Muscle layer of duodenum (tissue), 2 donors: ENCODE results near the gene TMEM191B.
"Not testable (repeated sequence)": the region's sequence is repeated elsewhere in the genome, so short reads cannot be mapped to it uniquely, and the experiment has no call there.

ENCODE experiments used
- H3K27ac ChIP-seq: one replicate; pipeline ENCODE4 v1.7.0; 2013; ENCODE audit warnings: mild to moderate bottlenecking, low read length
- H3K27me3 ChIP-seq: one replicate; pipeline ENCODE4 v1.7.0; 2013; ENCODE audit warnings: low read depth, mild to moderate bottlenecking, control low read depth, low read length
- H3K36me3 ChIP-seq, 2 donors: one replicate each; pipeline ENCODE4 v1.7.0; 2013; ENCODE audit warnings: low read length in 2 of 2, control low read depth in 1 of 2, mild to moderate bottlenecking in 1 of 2; ENCODE audit not compliant: insufficient read depth in 2 of 2, control insufficient read depth in 1 of 2
- H3K4me1 ChIP-seq, 2 donors: one replicate each; pipeline ENCODE4 v1.7.0; 2013; ENCODE audit warnings: low read length in 2 of 2, mild to moderate bottlenecking in 2 of 2, control low read depth in 1 of 2, moderate library complexity in 1 of 2; ENCODE audit not compliant: insufficient read depth in 2 of 2, control insufficient read depth in 1 of 2
- H3K4me3 ChIP-seq, 2 donors: one replicate each; pipeline ENCODE4 v1.7.0; 2013; ENCODE audit warnings: low read length in 2 of 2, low read depth in 1 of 2, mild to moderate bottlenecking in 1 of 2
- H3K9me3 ChIP-seq, 2 donors: one replicate each; pipeline ENCODE4 v1.7.0; 2013; ENCODE audit warnings: low read length in 2 of 2, control low read depth in 1 of 2, mild to moderate bottlenecking in 1 of 2; ENCODE audit not compliant: control insufficient read depth in 1 of 2
- donor health status: healthy.

TMEM191B gene

DNA sequence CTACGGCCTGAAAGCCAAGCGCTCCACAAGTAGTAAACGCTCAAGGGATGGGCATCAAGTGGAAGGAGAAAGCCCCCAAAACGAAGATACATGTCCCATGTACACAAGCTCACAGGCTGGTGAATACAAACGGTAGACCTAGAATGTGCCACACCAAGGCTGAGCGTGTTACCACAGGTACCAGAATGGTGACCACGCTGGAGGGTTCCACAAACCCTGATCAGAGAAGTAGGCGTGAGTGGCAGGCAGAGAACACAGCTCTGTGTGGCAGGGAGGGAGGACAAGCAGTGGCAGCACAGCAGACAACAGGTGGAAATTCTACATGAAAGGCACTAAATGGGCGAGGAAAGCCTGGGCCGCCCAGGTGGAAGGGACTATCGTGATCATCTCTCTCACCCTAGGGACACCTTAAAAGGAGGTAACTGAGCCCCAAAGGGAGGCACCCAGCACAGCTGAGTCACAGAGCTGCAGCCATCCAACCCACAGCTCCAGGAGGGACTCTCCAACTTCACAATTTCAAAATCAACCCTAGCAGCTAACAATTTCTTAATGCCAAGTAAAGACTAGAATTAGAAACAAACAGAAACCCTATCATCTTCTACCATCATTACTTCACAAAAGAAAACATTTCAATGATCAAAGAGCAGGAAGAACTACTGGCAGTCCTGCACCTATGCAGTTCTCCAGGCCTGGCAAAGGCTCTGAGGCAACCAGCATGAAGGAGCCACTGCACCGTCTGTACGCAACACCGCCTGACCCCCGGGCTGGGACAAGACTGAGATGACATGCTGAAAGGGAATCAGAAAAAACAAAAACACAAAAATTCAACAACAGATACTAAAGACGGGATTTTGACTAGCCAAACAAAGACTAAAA, 32.7 kb downstream of the TMEM191B start:
- not testable (repeated sequence) for H3K4me1 ChIP-seq, H3K4me3 ChIP-seq, H3K27ac ChIP-seq, H3K36me3 ChIP-seq, H3K27me3 ChIP-seq, H3K9me3 ChIP-seq

DNA sequence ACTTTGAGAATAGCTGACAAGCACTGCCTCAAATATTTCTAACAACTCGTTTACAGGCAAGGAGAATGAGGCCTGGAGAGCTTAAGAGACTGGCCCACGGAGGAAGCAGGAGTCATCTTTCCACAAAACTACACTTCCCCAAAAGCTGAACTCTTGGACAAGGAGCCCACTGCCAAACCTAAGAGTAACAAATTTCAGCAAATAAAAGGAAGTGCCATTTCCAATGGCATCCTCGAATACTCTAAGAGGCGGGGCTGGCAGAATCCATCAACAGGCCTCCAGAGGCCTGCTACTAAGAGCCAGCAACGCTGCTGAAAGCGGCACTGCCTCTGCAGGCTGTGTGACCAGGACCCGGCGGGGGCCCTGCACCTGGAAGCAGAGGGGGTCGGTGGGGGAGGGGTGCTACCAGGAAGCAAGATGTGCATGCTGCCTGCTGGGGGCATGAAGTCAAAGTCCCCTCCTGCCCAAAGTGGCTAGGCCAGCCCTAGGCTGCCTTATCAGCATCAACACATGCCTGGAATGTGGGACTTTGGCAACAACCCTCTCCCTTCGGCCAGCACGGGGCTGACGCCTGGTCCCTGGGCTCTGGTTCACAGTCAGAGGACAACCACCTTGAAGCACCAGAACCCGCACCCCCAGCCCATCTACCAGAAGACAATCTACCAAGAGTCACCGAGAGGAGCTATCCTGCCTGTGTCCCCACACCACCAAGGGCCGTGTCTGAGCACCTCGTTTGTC, 43.1 kb downstream of the TMEM191B start:
- not testable (repeated sequence) for H3K27me3 ChIP-seq, H3K4me1 ChIP-seq, H3K36me3 ChIP-seq, H3K9me3 ChIP-seq, H3K27ac ChIP-seq, H3K4me3 ChIP-seq

DNA sequence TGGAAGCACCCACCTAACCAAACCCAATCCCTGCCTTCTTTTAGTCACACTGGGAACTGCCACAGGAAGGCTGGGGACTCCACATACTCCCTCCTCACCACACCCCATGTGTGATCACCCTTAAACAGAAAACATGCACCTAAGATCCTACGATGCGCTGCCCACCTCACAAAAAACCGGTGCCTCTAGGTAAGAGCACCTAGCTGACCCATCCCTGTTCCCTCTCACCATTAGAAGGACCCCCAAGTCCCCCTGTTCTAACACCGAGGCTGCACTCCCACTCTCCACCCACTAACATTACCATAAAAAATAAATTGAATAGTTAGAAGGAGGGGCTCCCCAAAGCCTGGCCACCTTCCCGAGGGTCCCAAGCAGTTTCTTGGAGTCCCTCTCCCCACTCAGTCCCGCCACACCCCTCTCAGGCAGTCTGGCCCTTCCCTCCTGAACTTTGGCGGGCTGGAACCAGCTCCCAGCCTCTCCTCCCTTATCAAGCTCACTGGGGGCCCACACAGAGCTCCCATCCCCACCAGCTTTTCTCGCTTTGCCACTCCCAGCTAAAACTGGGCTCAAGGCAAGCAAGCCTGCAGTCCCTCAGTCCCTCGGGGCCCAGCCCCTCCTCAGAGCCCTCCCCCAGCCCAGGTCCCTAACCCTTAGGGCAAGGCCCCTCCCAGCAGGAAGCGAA, 46.0 kb downstream of the TMEM191B start:
- H3K27me3 ChIP-seq, H3K4me1 ChIP-seq, H3K36me3 ChIP-seq, H3K27ac ChIP-seq, H3K4me3 ChIP-seq, H3K9me3 ChIP-seq: not testable (repeated sequence)

DNA sequence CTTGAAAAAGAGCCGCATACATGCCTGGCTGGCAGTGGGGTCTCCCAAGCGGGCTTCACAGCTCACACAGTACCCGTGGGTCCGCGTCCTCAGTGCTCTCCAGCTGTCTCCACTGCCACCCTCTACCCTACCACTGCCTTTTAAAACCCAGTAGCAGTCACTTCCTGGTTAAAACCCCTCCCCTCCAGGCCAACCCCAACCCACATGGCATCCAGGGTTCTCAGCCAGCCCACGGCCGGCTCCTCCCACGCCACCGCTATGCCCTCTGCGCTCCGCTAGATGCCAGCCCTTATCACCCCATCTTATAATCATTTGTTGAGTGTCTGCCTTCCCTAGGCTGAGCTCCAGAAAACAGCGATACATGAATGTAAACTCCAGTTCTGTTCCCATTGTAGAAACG, 47.0 kb downstream of the TMEM191B start:
- not testable (repeated sequence) for H3K4me1 ChIP-seq, H3K27ac ChIP-seq, H3K4me3 ChIP-seq, H3K36me3 ChIP-seq, H3K9me3 ChIP-seq, H3K27me3 ChIP-seq

DNA sequence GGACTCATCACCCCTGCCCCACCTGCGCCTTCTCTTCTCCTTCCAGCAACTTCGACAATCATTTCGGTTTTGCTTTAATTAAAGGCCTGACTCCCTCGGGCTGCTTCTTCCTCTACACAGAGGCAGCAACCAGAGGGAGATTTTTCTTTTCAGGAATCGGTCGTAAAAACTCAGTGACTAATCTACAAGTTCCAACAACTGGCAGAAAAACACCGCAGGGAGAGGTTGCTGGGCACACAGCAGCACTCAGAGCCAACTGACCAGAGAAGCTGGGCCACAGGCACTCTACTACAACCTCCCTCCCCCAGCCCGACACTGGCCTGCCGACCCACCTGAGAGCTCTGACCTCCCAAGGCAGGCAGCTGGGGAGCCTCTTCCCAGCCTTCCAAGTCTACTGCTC, 48.1 kb downstream of the TMEM191B start:
- H3K36me3 ChIP-seq, H3K27me3 ChIP-seq, H3K9me3 ChIP-seq, H3K4me3 ChIP-seq, H3K4me1 ChIP-seq, H3K27ac ChIP-seq: not testable (repeated sequence)

DNA sequence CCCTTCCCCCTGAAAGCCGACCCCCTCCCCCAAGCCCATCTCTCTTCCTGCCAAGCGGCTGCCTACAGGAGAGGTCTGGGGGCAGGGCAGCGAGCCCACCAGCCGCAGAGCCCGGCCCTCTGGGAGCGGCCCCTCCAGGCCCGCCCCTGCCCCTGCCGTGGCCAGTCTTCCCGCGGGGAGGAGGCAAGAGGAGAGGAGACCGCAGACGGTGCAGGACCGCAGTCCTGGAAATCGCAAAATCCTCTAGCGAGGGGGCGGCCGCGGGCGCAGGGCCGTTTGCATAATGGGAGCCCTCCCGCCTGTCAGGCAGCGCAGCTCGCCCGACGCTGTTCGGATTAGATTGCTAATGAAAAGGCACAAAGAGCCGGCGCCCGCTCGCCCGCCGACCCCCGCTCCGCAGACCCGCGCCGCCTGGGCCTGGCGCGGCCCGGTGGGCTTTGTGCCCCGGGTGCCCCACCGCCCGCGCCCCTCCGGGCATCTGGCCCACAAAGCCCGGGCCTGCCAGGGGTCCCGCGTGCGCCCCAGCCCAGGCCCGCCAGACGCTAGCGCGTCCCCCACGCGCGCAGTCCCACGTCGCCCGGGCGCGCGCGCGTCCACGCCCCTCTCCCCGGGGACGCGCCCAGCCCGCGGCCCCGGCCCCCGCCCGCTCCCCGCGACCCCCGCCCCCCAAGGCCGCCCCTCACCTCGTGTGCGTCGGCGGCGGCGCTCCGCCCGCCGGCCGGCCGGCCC, 49.7 kb downstream of the TMEM191B start:
- not testable (repeated sequence) for H3K4me1 ChIP-seq, H3K9me3 ChIP-seq, H3K27me3 ChIP-seq, H3K36me3 ChIP-seq, H3K27ac ChIP-seq, H3K4me3 ChIP-seq

DNA sequence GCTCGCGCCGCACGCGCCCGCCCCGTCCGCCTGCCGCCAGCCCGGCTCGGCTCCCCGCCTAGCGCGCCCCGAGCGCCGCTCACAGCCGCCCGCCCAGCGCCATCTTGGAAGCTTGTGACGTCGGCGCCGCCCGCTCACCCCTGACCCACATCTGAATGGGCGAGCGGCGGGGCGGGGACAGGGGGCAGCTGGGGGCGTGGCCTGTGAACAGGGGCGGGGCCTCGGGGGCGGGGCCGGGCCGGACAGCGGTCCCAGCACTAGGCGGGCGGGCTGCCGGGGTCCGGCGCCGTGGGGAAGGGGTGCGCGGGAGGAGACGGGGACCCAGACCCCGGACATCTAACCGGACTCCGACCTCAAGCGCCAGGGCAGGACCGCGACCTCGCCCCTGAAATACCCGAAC, 50.2 kb downstream of the TMEM191B start:
- not testable (repeated sequence) for H3K4me3 ChIP-seq, H3K4me1 ChIP-seq, H3K9me3 ChIP-seq, H3K36me3 ChIP-seq, H3K27me3 ChIP-seq, H3K27ac ChIP-seq
